GM12878 (cell line): ENCODE measurements around the gene SSBP1. TPM values are rescaled to one million over a fixed set of nuclear protein-coding genes. Genes with fewer than 3 reads are reported as not detected.

Experiments used
- ATAC-seq: fragments of 200-7000 bp; cut with Tn5 transposase; 3 replicates; pipeline ENCODE4 v1.9.1; 2020; ENCODE audit warnings: mild to moderate bottlenecking, moderate library complexity
- BruUV-seq: library from RNA; stranded (reverse); fragments of 400-500 nt; replicated peaks from 2 replicates; lab custom pipeline; 2021; lab: Mats Ljungman, UMichigan
- CTCF ChIA-PET: fragments of 300-600 bp; sonication (Branson Sonifier 250); formaldehyde crosslinking; extraction: SDS; loops from one replicate; lab custom pipeline; 2021; ENCODE audit warnings: inconsistent platforms; lab: Yijun Ruan, JAX
- POLR2A ChIA-PET: fragments of 350-600 bp; formaldehyde crosslinking; extraction: SDS; loops from one replicate; lab custom pipeline; 2021; ENCODE audit warnings: inconsistent platforms; lab: Charles Lee
- RAD21 ChIA-PET: fragments of 300-600 bp; sonication (Branson Sonifier 250); formaldehyde crosslinking; loops from one replicate; lab custom pipeline; 2023; ENCODE audit warnings: antibody characterized with exemption; ENCODE audit not compliant: unreplicated experiment; lab: Charles Lee
- SMC1A ChIA-PET: fragments of 300-600 bp; sonication (Branson Sonifier 250); formaldehyde crosslinking; loops from one replicate; lab custom pipeline; 2023; ENCODE audit not compliant: unreplicated experiment, uncharacterized antibody; lab: Charles Lee
- DNase-seq: peaks from one replicate; pipeline ENCODE4 v3.0.0-alpha.2; 2011; ENCODE audit warnings: low read depth, low spot score
- FAIRE-seq: peaks from 3 replicates; lab custom pipeline; 2011; peaks lifted over from hg19 to GRCh38; lab: Jason Lieb, UNC
- H2AFZ ChIP-seq: 2 replicates; pipeline ENCODE4 v1.6.0; 2011; ENCODE audit warnings: low read depth, low read length, control low read depth; ENCODE audit not compliant: control insufficient read depth
- H3K27ac ChIP-seq: 2 replicates; pipeline ENCODE4 v1.5.1; 2011; ENCODE audit warnings: control low read depth; ENCODE audit not compliant: control insufficient read depth, insufficient read depth
- H3K27me3 ChIP-seq, 2 experiments: replicated peaks in 1 of 2; 2 replicates each; pipeline versions ENCODE4 v1.6.0 to v1.6.1; 2011; ENCODE audit warnings: low read length in 1 of 2; ENCODE audit not compliant: control insufficient read depth in 2 of 2, insufficient read depth in 2 of 2
- H3K36me3 ChIP-seq, 2 experiments: 2 replicates each; pipeline ENCODE4 v1.5.1; 2011; ENCODE audit warnings: low read length in 1 of 2; ENCODE audit not compliant: control insufficient read depth in 2 of 2, insufficient read depth in 2 of 2
- H3K4me1 ChIP-seq: 2 replicates; pipeline ENCODE4 v1.6.1; 2011; ENCODE audit warnings: mild to moderate bottlenecking, low read length, moderate library complexity, mixed read lengths; ENCODE audit not compliant: control insufficient read depth, insufficient read depth
- H3K4me2 ChIP-seq: 2 replicates; pipeline ENCODE4 v1.6.0; 2011; ENCODE audit warnings: control low read depth; ENCODE audit not compliant: control insufficient read depth, insufficient read depth
- H3K4me3 ChIP-seq: fragments of 200-600 bp; sonication (generic); 2 replicates; pipeline ENCODE4 v1.5.1; 2016
- H3K79me2 ChIP-seq: 2 replicates; pipeline ENCODE4 v1.6.0; 2011; ENCODE audit warnings: low read length; ENCODE audit not compliant: control insufficient read depth, insufficient read depth
- H3K9ac ChIP-seq: 2 replicates; pipeline ENCODE4 v1.8.0; 2011; ENCODE audit warnings: low read length, control low read depth, mixed read lengths; ENCODE audit not compliant: control insufficient read depth, insufficient read depth
- H3K9me3 ChIP-seq: replicated peaks from 3 replicates; pipeline ENCODE4 v1.5.1; 2011; ENCODE audit warnings: mild to moderate bottlenecking, low read length; ENCODE audit not compliant: control insufficient read depth, insufficient read depth
- H4K20me1 ChIP-seq: 2 replicates; pipeline ENCODE4 v1.6.0; 2011; ENCODE audit not compliant: control insufficient read depth, insufficient read depth
- BHLHE40 ChIP-seq, 2 experiments: fragments of 450-650 bp in 1 of 2; IDR thresholded peaks; 2 replicates each; pipeline ENCODE4 v1.6.1; 2011 to 2017; ENCODE audit warnings: low read depth in 2 of 2, borderline replicate concordance in 1 of 2, improper control_type of control experiment in 1 of 2, low read length in 1 of 2, mild to moderate bottlenecking in 1 of 2
- BRCA1 ChIP-seq: IDR thresholded peaks from 2 replicates; pipeline ENCODE4 v1.6.1; 2011; ENCODE audit warnings: low read depth, low read length, improper control_type of control experiment
- CHD2 ChIP-seq: IDR thresholded peaks from 2 replicates; pipeline ENCODE4 v1.6.1; 2011; ENCODE audit warnings: low read depth, low read length, improper control_type of control experiment, borderline replicate concordance
- CHD4 ChIP-seq: fragments of 200-600 bp; sonication (generic); IDR thresholded peaks from 2 replicates; pipeline ENCODE4 v1.6.1; 2016; ENCODE audit warnings: mild to moderate bottlenecking
- FOS ChIP-seq: IDR thresholded peaks from 3 replicates; pipeline ENCODE4 v1.6.1; 2011; ENCODE audit warnings: borderline replicate concordance; ENCODE audit not compliant: insufficient read length; ENCODE audit errors: extremely low read depth
- NBN ChIP-seq: fragments of 450-650 bp; IDR thresholded peaks from 2 replicates; pipeline ENCODE4 v1.6.1; 2016
- POLR2AphosphoS2 ChIP-seq: IDR thresholded peaks from 2 replicates; pipeline ENCODE4 v1.6.1; 2011; ENCODE audit warnings: low read depth, mild to moderate bottlenecking, low read length, improper control_type of control experiment, moderate library complexity
- PRDM15 ChIP-seq: fragments of 450-650 bp; formaldehyde crosslinking; IDR thresholded peaks from 2 replicates; pipeline ENCODE4 v1.4.0; 2020; ENCODE audit warnings: mild to moderate bottlenecking, moderate library complexity
- TARDBP ChIP-seq: IDR thresholded peaks from 2 replicates; pipeline ENCODE4 v1.6.1; 2016; ENCODE audit warnings: borderline replicate concordance
- WRNIP1 ChIP-seq: IDR thresholded peaks from 2 replicates; pipeline ENCODE4 v1.6.1; 2011; ENCODE audit warnings: low read depth, low read length, improper control_type of control experiment, borderline replicate concordance
- WGBS: methylation state at CpG from one replicate; pipeline ENCODE4 v1.1.6; 2016; ENCODE audit warnings: low lambda C conversion rate; ENCODE audit not compliant: insufficient replicate concordance, insufficient coverage; ENCODE audit errors: missing lambda C conversion rate; 5-methylcytosine and 5-hydroxymethylcytosine counted together
- in situ Hi-C: fragments of 300-500 bp; cut with MboI; formaldehyde crosslinking; loops from 9 replicates; pipeline ENCODE4 v1.14.3; 2018; ENCODE audit warnings: mixed read lengths
- intact Hi-C: fragments of 100-400 bp; cut with micrococcal nuclease; formaldehyde crosslinking; loops from one replicate; pipeline ENCODE4 v1.14.2; 2022; ENCODE audit not compliant: unreplicated experiment
- polyA plus RNA-seq, 11 experiments: library from polyadenylated mRNA; depleted of rRNA in 4 of 11; unstranded in 6 of 11; stranded (reverse) in 5 of 11; fragments of >200 nt; fragmentation: Nextera tagmentation in 4 of 11; fragmentation: Illumina TruSeq in 1 of 11; extraction: Ambion mirVana in 4 of 11; extraction: Trizol in 1 of 11; gene quantifications; 1 replicate in 1 of 11; 2 replicates in 10 of 11; pipeline versions ENCODE4 v1.2.1 to v1.2.3, GENCODE V29; 2011 to 2016; ENCODE audit warnings: inconsistent platforms in 2 of 11, missing spikeins in 2 of 11, low read depth in 1 of 11
- total RNA-seq, 4 experiments: library from RNA; depleted of rRNA in 3 of 4; stranded (reverse); fragments of >200 nt in 3 of 4; fragmentation: Illumina TruSeq in 1 of 4; extraction: Trizol in 1 of 4; gene quantifications; 2 replicates each; pipeline versions ENCODE4 v1.2.1 to v1.2.3, GENCODE V29; 2013 to 2021
- TF ChIP-seq, protein P1 (sequence below): fragments of 450-650 bp; IDR thresholded peaks from 2 replicates; pipeline ENCODE4 v1.6.1; 2017; ENCODE audit warnings: mild to moderate bottlenecking, moderate library complexity

The SSBP1 gene
- total and polyA plus RNA-seq, 10 of the 15 experiments (the other 5 are each of a cell fraction or from before 2014, with no cell fraction given) = 191 to 998 (median 418) TPM

GRCh38 chr7:141702892-141703291 lies 35.3 kb upstream of the SSBP1 start:
- H2AFZ ChIP-seq = no peak overlapping the region; the same call in 1 of the 2 replicates
- H3K9me3 ChIP-seq = no peaks in the 10 kb centered on the region
- no peaks in the 10 kb centered on the region for H4K20me1 ChIP-seq
- SMC1A ChIA-PET = interaction anchor here (0.6 to 1.1 kb wide), 4 partner anchors 15 to 144 kb away, joined by 3 to 6 read pairs (median 3); partner anchors contain the start of gene SSBP1
- H3K4me3 ChIP-seq = no peak overlapping the region
- in situ Hi-C loops = no loop called here
- WGBS = 94% methylated on average over 4 of the region's 4 CpGs
- CTCF ChIA-PET = interaction anchor here (0.6 to 3.7 kb wide), 8 partner anchors 10 to 54 kb away, joined by 3 to 36 read pairs (median 4); partner anchors contain the start of gene SSBP1
- DNase-seq (no peak), ATAC-seq (no peak), FAIRE-seq (no peak)
- H3K4me2 ChIP-seq = no peak overlapping the region; the same call in 1 of the 2 replicates
- H3K79me2 ChIP-seq = peaks cover 22% of the 10 kb centered on the region
- H3K9ac ChIP-seq = no peak overlapping the region
- no TSS peak for BruUV-seq
- peaks cover 4% of the 10 kb centered on the region; the same call in 1 of the 2 replicates for H3K4me1 ChIP-seq
- POLR2A ChIA-PET = interaction anchor here (0.6 to 1.5 kb wide), 3 partner anchors 9 to 49 kb away, joined by 4 to 5 read pairs (median 4); partner anchors contain the start of gene SSBP1
- TF ChIP-seq CHD4 (no peak), NBN (no peak), WRNIP1 (no peak), FOS (no peak), CHD2 (no peak), PRDM15 (CRISPR knock-in tag) (no peak), BHLHE40 (IDR thresholded peaks at IDR 0.05; ENCODE audit: borderline replicate concordance in 1 of 2, low read depth in 2 of 2, low read length in 1 of 2) (no peak), BRCA1 (no peak), POLR2AphosphoS2 (no peak), TARDBP (no peak)
- TF ChIP-seq, protein P1, sequence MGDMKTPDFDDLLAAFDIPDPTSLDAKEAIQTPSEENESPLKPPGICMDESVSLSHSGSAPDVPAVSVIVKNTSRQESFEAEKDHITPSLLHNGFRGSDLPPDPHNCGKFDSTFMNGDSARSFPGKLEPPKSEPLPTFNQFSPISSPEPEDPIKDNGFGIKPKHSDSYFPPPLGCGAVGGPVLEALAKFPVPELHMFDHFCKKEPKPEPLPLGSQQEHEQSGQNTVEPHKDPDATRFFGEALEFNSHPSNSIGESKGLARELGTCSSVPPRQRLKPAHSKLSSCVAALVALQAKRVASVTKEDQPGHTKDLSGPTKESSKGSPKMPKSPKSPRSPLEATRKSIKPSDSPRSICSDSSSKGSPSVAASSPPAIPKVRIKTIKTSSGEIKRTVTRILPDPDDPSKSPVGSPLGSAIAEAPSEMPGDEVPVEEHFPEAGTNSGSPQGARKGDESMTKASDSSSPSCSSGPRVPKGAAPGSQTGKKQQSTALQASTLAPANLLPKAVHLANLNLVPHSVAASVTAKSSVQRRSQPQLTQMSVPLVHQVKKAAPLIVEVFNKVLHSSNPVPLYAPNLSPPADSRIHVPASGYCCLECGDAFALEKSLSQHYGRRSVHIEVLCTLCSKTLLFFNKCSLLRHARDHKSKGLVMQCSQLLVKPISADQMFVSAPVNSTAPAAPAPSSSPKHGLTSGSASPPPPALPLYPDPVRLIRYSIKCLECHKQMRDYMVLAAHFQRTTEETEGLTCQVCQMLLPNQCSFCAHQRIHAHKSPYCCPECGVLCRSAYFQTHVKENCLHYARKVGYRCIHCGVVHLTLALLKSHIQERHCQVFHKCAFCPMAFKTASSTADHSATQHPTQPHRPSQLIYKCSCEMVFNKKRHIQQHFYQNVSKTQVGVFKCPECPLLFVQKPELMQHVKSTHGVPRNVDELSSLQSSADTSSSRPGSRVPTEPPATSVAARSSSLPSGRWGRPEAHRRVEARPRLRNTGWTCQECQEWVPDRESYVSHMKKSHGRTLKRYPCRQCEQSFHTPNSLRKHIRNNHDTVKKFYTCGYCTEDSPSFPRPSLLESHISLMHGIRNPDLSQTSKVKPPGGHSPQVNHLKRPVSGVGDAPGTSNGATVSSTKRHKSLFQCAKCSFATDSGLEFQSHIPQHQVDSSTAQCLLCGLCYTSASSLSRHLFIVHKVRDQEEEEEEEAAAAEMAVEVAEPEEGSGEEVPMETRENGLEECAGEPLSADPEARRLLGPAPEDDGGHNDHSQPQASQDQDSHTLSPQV = no peak
- intact Hi-C loops = no loop called here
- H3K27ac ChIP-seq = no peak overlapping the region
- H3K27me3 ChIP-seq = peaks cover 0 to 2% of the 10 kb centered on the region in 2 experiments; a peak in 1 of 4 replicates
- H3K36me3 ChIP-seq = no peaks in the 10 kb centered on the region
- RAD21 ChIA-PET = interaction anchor here (3.7 kb wide), 1 partner anchor 48 kb away, joined by 16 read pairs; no protein-coding TSS in a partner anchor
